Measurements from ENCODE around the gene CEP164. TPM values are rescaled to one million over a fixed set of nuclear protein-coding genes. Genes with fewer than 3 reads are reported as not detected.
A peak's percentile ranks its signal among the peaks of the same experiment; 100 is the strongest.

The CEP164 gene
- total RNA-seq, 1 donor from 2014 or later: 20.3 TPM

GRCh38 chr11:117381481-117382387 is 54.1 kb downstream of the CEP164 start:
- Histone ChIP-seq H3K4me3 (ENCODE audit: low read depth, low read length) (no peak overlapping the region), H3K27me3 (ENCODE audit: control insufficient read depth, insufficient read depth, low read length) (no peaks in the 10 kb centered on the region), H3K36me3 (ENCODE audit: control insufficient read depth, insufficient read depth, low read length) (peaks cover 17% of the 10 kb centered on the region)
- TF ChIP-seq, protein P1, sequence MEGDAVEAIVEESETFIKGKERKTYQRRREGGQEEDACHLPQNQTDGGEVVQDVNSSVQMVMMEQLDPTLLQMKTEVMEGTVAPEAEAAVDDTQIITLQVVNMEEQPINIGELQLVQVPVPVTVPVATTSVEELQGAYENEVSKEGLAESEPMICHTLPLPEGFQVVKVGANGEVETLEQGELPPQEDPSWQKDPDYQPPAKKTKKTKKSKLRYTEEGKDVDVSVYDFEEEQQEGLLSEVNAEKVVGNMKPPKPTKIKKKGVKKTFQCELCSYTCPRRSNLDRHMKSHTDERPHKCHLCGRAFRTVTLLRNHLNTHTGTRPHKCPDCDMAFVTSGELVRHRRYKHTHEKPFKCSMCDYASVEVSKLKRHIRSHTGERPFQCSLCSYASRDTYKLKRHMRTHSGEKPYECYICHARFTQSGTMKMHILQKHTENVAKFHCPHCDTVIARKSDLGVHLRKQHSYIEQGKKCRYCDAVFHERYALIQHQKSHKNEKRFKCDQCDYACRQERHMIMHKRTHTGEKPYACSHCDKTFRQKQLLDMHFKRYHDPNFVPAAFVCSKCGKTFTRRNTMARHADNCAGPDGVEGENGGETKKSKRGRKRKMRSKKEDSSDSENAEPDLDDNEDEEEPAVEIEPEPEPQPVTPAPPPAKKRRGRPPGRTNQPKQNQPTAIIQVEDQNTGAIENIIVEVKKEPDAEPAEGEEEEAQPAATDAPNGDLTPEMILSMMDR (IDR thresholded peaks at IDR 0.05; ENCODE audit: insufficient read depth, low read length, severe bottlenecking): no peak
- FAIRE-seq: no peak
- no peak for DNase-seq (ENCODE audit: low read depth)

DNA sequence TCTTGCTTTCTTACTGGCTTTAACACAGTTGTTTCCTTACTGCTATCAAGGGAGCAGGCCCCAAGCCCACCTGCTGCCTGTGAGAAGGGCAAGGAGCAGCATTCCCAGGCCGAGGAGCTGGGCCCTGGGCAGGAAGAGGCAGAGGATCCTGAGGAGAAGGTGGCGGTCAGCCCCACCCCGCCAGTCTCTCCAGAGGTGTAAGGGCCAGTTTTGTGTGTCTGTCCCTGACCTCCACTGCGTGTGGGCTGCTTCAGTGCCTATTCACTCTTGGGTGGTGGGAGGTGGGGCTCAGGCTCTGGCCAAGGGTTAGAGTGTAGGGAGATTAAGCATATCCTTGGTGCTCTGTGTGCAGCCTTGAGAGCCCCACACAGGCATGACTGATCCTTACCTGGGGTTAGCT is 55.1 kb downstream of the CEP164 start:
- H3K4me3 ChIP-seq (ENCODE audit: low read depth, low read length): no peak overlapping the region
- TF ChIP-seq, protein P1 (IDR thresholded peaks at IDR 0.05; ENCODE audit: insufficient read depth, low read length, severe bottlenecking): no peak
- no peaks in the 10 kb centered on the region for H3K27me3 ChIP-seq (ENCODE audit: control insufficient read depth, insufficient read depth, low read length)
- FAIRE-seq (no peak), DNase-seq (ENCODE audit: low read depth) (no peak)
- H3K36me3 ChIP-seq (ENCODE audit: control insufficient read depth, insufficient read depth, low read length): peaks cover 20% of the 10 kb centered on the region

DNA sequence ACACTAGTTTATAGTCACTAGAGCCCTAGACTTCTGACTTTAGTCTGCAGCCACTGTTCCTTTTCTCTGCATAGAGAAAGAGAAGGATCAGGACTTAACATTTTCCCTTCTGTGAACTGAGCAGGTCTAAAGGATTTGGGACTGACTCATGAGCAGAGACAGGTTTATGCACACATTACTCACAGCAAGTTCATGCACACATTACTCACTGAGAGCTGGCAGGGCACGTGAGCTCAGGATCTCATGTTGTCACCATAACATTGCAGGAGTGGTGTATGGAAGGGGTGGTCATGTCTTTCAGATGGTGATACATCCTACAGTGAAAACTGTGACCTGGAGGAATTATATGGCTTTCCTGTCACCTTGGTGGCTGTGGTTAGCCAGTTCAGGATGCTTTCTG is 56.4 kb downstream of the CEP164 start:
- H3K4me3 ChIP-seq (ENCODE audit: low read depth, low read length): no peak overlapping the region
- H3K36me3 ChIP-seq (ENCODE audit: control insufficient read depth, insufficient read depth, low read length): peaks cover 22% of the 10 kb centered on the region
- DNase-seq (ENCODE audit: low read depth) (peak; percentile 96), FAIRE-seq (peak; percentile 99)
- TF ChIP-seq, protein P1 (IDR thresholded peaks at IDR 0.05; ENCODE audit: insufficient read depth, low read length, severe bottlenecking): no peak
- H3K27me3 ChIP-seq (ENCODE audit: control insufficient read depth, insufficient read depth, low read length): no peaks in the 10 kb centered on the region

DNA sequence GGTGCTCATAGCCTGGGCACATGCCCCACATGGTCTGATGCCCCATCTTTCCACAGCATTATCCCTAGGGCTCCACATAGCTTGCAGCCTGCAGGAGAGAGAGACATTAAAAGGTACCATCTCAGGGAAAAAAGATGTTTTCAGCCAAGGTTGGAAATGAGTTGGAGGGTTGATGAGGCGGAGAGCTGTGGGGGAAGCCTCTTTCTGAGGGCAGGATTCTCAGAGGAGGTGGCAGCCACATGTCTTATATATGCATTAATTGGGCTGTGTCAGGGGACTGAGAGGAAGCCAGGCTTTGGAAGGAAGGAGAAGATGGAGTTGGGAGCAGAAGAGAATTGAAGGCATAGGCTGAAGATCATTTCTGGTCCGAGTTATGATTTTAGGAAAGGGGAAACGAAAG is 57.8 kb downstream of the CEP164 start:
- TF ChIP-seq, protein P1 (IDR thresholded peaks at IDR 0.05; ENCODE audit: insufficient read depth, low read length, severe bottlenecking): no peak
- Histone ChIP-seq H3K36me3 (ENCODE audit: control insufficient read depth, insufficient read depth, low read length) (peaks cover 21% of the 10 kb centered on the region), H3K27me3 (ENCODE audit: control insufficient read depth, insufficient read depth, low read length) (no peaks in the 10 kb centered on the region), H3K4me3 (ENCODE audit: low read depth, low read length) (no peak overlapping the region)
- no peak for DNase-seq (ENCODE audit: low read depth)
- FAIRE-seq: no peak

- DNase-seq (ENCODE audit: low read depth): no peak
- Histone ChIP-seq H3K36me3 (ENCODE audit: control insufficient read depth, insufficient read depth, low read length) (peaks cover 20% of the 10 kb centered on the region), H3K27me3 (ENCODE audit: control insufficient read depth, insufficient read depth, low read length) (no peaks in the 10 kb centered on the region), H3K4me3 (ENCODE audit: low read depth, low read length) (no peak overlapping the region)
- FAIRE-seq: no peak
- TF ChIP-seq, protein P1 (IDR thresholded peaks at IDR 0.05; ENCODE audit: insufficient read depth, low read length, severe bottlenecking): no peak
Measured at GRCh38 chr11:117385906-117386305, 58.3 kb downstream of the CEP164 start.

All from bronchial epithelial cell (primary cell).